Measurements from ENCODE around the gene RGS7. TPM values are rescaled to one million over a fixed set of nuclear protein-coding genes. Genes with fewer than 3 reads are reported as not detected.

RGS7 gene
- total RNA-seq, 6 experiments from 2014 or later, result not detected

DNA sequence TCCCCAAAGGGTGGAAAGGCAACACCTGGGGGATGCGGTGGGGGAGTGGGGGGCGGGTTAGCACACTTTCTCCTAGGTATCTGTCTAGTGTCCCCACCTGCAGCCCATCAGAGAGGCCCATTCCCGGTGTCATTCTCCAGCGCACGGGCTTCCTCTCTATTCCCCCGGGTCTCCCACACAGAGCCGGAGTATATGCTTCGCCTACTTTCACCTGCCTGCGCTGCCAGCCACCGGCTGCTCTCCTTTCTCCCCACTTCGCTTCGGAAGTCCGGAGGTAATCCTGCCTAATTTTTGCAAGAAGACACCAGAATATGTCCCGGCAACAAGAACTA is 852 bp downstream of the RGS7 start:
- Histone ChIP-seq H3K4me3 (no peak overlapping the region), H3K27ac (no peak overlapping the region), H3K9me3 (no peaks in the 10 kb centered on the region), H3K36me3 (no peaks in the 10 kb centered on the region), H3K27me3 (no peaks in the 10 kb centered on the region), H3K4me1 (no peaks in the 10 kb centered on the region)
- intact Hi-C loops (cut with DNase I), result no loop called here
- ATAC-seq (no peak), DNase-seq (no peak)
- TF ChIP-seq POLR2A (IDR thresholded peaks at IDR 0.05), result no peak
- TF ChIP-seq, protein P1, sequence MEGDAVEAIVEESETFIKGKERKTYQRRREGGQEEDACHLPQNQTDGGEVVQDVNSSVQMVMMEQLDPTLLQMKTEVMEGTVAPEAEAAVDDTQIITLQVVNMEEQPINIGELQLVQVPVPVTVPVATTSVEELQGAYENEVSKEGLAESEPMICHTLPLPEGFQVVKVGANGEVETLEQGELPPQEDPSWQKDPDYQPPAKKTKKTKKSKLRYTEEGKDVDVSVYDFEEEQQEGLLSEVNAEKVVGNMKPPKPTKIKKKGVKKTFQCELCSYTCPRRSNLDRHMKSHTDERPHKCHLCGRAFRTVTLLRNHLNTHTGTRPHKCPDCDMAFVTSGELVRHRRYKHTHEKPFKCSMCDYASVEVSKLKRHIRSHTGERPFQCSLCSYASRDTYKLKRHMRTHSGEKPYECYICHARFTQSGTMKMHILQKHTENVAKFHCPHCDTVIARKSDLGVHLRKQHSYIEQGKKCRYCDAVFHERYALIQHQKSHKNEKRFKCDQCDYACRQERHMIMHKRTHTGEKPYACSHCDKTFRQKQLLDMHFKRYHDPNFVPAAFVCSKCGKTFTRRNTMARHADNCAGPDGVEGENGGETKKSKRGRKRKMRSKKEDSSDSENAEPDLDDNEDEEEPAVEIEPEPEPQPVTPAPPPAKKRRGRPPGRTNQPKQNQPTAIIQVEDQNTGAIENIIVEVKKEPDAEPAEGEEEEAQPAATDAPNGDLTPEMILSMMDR (IDR thresholded peaks at IDR 0.05), result no peak
- WGBS (ENCODE audit: insufficient coverage, low coverage, low lambda C conversion rate, missing lambda C conversion rate), result 5% methylated on average over 13 of the region's 14 CpGs

DNA sequence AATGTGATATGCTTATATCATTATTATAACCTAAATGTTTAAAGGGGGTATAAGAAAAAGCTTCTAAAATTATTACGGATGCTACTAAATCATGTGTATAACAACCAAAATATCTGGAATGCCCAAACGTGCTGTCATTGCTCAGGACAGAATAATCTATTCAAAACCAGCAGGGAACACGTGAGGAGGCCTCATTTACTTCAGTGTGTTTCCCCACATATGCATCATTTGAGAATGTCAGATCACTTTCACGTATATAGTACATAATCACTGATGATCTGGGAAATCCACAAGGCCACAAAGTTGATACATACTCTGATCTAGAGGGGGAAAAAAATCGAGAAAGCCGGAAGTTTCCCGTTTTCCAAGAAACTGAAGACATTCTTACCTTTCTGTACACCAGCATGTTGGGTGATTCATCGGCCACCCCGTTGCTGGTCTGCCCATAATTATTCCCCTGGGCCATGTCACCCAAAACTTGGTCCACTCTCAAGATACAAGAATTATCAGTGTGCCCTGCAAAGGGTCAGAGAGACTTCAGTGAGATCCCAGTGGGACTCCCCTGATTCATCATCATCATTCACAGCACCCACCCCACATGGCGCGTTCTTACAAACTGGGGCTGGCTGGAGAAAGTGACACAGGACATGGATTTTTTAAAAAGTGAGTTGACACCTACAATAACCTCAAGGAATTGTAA is 1.5 kb downstream of the RGS7 start:
- Histone ChIP-seq H3K9me3 (no peaks in the 10 kb centered on the region), H3K4me1 (no peaks in the 10 kb centered on the region), H3K27ac (no peak overlapping the region), H3K36me3 (no peaks in the 10 kb centered on the region), H3K4me3 (no peak overlapping the region), H3K27me3 (no peaks in the 10 kb centered on the region)
- no peak for DNase-seq
- intact Hi-C loops (cut with DNase I), result no loop called here
- ATAC-seq, result no peak
- WGBS (ENCODE audit: insufficient coverage, low coverage, low lambda C conversion rate, missing lambda C conversion rate), result 59% methylated on average over 10 of the region's 11 CpGs
- TF ChIP-seq, protein P1 (IDR thresholded peaks at IDR 0.05), result no peak
- no peak for TF ChIP-seq POLR2A (IDR thresholded peaks at IDR 0.05)

DNA sequence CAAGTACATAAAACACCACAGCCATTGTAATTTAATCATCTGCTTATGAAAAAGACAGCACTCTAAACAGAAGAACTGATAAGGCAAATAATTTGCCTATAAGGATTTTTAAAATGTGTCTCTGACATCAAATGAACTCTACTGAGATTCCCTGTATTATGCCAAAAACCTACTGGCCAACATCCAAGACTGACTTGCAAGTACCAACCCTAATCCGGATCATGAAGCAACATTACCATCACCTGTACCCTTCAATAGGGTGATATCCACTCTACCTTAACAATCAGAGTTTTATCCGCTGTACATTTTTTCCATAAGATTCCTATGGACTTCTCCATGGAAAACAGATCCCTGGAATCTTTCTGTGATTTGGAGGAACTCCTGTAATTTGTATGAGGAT is 4.6 kb downstream of the RGS7 start:
- no peak overlapping the region for H3K27ac ChIP-seq
- intact Hi-C loops (cut with DNase I), result no loop called here
- no peaks in the 10 kb centered on the region for H3K36me3 ChIP-seq
- H3K4me1 ChIP-seq, result no peaks in the 10 kb centered on the region
- H3K27me3 ChIP-seq, result no peaks in the 10 kb centered on the region
- WGBS (ENCODE audit: insufficient coverage, low coverage, low lambda C conversion rate, missing lambda C conversion rate), result 49% methylated on average over 2 of the region's 2 CpGs
- H3K4me3 ChIP-seq, result no peak overlapping the region
- no peak for TF ChIP-seq POLR2A (IDR thresholded peaks at IDR 0.05)
- TF ChIP-seq, protein P1 (IDR thresholded peaks at IDR 0.05), result no peak
- ATAC-seq (no peak), DNase-seq (no peak)
- no peaks in the 10 kb centered on the region for H3K9me3 ChIP-seq

DNA sequence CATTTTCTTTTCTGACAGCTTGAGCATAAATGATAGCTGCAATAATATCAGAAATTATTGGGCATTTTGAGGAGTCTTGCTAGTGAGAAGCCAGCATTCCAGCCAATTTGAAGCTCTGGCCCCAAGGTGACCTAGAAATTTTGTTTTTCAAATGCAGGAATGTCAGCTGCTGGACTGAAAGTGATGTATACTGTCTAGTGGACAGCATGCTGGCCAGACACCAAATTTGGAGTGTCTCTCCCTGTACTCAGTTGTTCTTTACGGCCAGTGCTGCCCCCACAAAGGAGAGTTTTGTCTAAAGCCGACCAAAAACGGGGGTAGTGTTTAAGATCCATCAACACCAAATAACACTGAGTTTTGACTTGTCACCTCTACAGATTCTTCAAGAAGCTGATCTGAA is 5.2 kb downstream of the RGS7 start:
- H3K9me3 ChIP-seq, result no peaks in the 10 kb centered on the region
- no peaks in the 10 kb centered on the region for H3K27me3 ChIP-seq
- ATAC-seq (no peak), DNase-seq (no peak)
- no peak overlapping the region for H3K27ac ChIP-seq
- no peaks in the 10 kb centered on the region for H3K36me3 ChIP-seq
- TF ChIP-seq, protein P1 (IDR thresholded peaks at IDR 0.05), result no peak
- TF ChIP-seq POLR2A (IDR thresholded peaks at IDR 0.05), result no peak
- 30% methylated on average over 3 of the region's 3 CpGs for WGBS (ENCODE audit: insufficient coverage, low coverage, low lambda C conversion rate, missing lambda C conversion rate)
- no peaks in the 10 kb centered on the region for H3K4me1 ChIP-seq
- intact Hi-C loops (cut with DNase I), result no loop called here
- no peak overlapping the region for H3K4me3 ChIP-seq

DNA sequence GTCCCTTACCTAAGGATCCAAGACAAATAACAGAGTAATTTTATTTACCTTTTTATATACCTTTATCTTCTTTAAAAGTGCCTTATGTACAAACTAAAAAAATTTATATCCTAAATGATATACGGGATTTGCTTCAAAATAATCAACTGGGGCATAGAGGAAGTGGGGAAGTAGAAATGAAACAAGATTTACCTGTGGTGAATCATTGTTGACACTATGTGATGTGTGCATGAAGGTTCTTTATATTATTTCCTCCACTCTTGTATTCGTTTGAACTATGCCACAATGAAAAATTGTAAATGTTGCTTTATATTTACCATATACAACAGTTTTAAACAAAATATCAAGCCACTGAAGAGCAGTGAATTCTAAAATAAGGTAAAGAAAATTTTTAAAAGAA is 13.0 kb downstream of the RGS7 start:
- WGBS (ENCODE audit: insufficient coverage, low coverage, low lambda C conversion rate, missing lambda C conversion rate), result 29% methylated on average over 2 of the region's 2 CpGs
- Histone ChIP-seq H3K36me3 (no peaks in the 10 kb centered on the region), H3K4me3 (no peak overlapping the region), H3K9me3 (no peaks in the 10 kb centered on the region), H3K4me1 (no peaks in the 10 kb centered on the region), H3K27me3 (no peaks in the 10 kb centered on the region), H3K27ac (no peak overlapping the region)
- intact Hi-C loops (cut with DNase I), result no loop called here
- DNase-seq (no peak), ATAC-seq (no peak)
- TF ChIP-seq, protein P1 (IDR thresholded peaks at IDR 0.05), result no peak
- TF ChIP-seq POLR2A (IDR thresholded peaks at IDR 0.05), result no peak

Data from right lobe of liver (tissue), 6 donors.